ENCODE data around the gene KCNJ11. TPM values are rescaled to one million over a fixed set of nuclear protein-coding genes. Genes with fewer than 3 reads are reported as not detected.

The KCNJ11 gene
- total and polyA plus RNA-seq, 2 of the 13 experiments (the other 11 are each of a cell fraction or from before 2014, with no cell fraction given), result 0.38 to 1.6 TPM

DNA sequence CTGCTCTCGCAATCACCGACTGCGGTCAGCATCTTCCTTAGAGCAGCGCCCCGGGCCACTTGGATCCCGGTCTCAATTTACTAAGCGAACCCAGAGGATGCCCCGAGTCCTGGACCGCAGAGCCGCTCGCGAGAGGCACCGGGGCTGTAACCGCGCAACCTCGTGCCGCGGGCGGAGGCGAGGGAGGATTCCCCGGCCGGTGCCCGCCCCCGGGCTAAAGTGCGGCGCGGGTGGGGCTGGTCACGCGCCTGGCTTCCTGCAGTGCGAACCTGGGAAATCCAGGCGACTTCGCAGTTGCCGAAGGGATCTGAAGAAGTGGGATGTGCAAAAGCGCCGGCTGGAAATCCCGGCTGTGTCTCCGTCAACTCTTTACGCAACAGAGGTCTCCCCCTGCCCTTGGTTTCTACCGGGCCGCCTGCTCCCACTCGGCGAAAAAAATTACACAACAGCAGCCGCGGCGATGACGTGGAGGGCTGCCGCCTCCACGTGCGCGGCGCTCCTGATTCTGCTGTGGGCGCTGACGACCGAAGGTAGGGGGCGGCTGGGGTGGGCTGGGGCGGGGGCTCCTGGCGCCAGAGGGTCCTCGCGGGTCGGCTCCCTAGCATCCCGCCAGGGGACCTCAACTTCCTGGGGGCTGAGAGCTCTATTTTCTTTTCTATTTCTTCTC, 36.8 kb downstream of the KCNJ11 start, which contains the start of gene NCR3LG1 (continued):
- TF ChIP-seq, protein P1, sequence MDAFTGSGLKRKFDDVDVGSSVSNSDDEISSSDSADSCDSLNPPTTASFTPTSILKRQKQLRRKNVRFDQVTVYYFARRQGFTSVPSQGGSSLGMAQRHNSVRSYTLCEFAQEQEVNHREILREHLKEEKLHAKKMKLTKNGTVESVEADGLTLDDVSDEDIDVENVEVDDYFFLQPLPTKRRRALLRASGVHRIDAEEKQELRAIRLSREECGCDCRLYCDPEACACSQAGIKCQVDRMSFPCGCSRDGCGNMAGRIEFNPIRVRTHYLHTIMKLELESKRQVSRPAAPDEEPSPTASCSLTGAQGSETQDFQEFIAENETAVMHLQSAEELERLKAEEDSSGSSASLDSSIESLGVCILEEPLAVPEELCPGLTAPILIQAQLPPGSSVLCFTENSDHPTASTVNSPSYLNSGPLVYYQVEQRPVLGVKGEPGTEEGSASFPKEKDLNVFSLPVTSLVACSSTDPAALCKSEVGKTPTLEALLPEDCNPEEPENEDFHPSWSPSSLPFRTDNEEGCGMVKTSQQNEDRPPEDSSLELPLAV (CRISPR knock-in tag; conservative IDR thresholded peaks at IDR 0.05; ENCODE audit: low read depth), result no peak
- TF ChIP-seq CEBPB (IDR thresholded peaks at IDR 0.05; ENCODE audit: borderline replicate concordance, low read depth, low read length), result peak; percentile 77
- TF ChIP-seq CHD2 (IDR thresholded peaks at IDR 0.05; ENCODE audit: low read depth, low read length), result peak; percentile 93
- TF ChIP-seq, protein P2, sequence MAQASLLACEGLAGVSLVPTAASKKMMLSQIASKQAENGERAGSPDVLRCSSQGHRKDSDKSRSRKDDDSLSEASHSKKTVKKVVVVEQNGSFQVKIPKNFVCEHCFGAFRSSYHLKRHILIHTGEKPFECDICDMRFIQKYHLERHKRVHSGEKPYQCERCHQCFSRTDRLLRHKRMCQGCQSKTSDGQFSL (CRISPR knock-in tag; IDR thresholded peaks at IDR 0.05), result no peak
- TF ChIP-seq, protein P3, sequence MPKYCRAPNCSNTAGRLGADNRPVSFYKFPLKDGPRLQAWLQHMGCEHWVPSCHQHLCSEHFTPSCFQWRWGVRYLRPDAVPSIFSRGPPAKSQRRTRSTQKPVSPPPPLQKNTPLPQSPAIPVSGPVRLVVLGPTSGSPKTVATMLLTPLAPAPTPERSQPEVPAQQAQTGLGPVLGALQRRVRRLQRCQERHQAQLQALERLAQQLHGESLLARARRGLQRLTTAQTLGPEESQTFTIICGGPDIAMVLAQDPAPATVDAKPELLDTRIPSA (CRISPR knock-in tag; IDR thresholded peaks at IDR 0.05; ENCODE audit: borderline replicate concordance), result no peak
- TF ChIP-seq HNRNPL (IDR thresholded peaks at IDR 0.05; ENCODE audit: low read depth, low read length), result 0 out of 2 replicates have a peak, but pooled peaks have one; percentile 17
- TF ChIP-seq, protein P4, sequence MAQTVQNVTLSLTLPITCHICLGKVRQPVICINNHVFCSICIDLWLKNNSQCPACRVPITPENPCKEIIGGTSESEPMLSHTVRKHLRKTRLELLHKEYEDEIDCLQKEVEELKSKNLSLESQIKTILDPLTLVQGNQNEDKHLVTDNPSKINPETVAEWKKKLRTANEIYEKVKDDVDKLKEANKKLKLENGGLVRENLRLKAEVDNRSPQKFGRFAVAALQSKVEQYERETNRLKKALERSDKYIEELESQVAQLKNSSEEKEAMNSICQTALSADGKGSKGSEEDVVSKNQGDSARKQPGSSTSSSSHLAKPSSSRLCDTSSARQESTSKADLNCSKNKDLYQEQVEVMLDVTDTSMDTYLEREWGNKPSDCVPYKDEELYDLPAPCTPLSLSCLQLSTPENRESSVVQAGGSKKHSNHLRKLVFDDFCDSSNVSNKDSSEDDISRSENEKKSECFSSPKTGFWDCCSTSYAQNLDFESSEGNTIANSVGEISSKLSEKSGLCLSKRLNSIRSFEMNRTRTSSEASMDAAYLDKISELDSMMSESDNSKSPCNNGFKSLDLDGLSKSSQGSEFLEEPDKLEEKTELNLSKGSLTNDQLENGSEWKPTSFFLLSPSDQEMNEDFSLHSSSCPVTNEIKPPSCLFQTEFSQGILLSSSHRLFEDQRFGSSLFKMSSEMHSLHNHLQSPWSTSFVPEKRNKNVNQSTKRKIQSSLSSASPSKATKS (CRISPR knock-in tag; IDR thresholded peaks at IDR 0.05), result no peak
- no peak for TF ChIP-seq SIX1 (CRISPR knock-in tag; IDR thresholded peaks at IDR 0.05; ENCODE audit: borderline replicate concordance)
- TF ChIP-seq ELF3 (CRISPR knock-in tag; IDR thresholded peaks at IDR 0.05), result peak; percentile 71; the same call in 1 of the 2 replicates
- 0 out of 2 replicates have a peak, but pooled peaks have one; percentile 38 for TF ChIP-seq ZNF510 (CRISPR knock-in tag; IDR thresholded peaks at IDR 0.05; ENCODE audit: low read depth)
- TF ChIP-seq MYNN (CRISPR knock-in tag; IDR thresholded peaks at IDR 0.05; ENCODE audit: low read depth), result peak; percentile 52; the same call in 1 of the 2 replicates
- TF ChIP-seq, protein P5, sequence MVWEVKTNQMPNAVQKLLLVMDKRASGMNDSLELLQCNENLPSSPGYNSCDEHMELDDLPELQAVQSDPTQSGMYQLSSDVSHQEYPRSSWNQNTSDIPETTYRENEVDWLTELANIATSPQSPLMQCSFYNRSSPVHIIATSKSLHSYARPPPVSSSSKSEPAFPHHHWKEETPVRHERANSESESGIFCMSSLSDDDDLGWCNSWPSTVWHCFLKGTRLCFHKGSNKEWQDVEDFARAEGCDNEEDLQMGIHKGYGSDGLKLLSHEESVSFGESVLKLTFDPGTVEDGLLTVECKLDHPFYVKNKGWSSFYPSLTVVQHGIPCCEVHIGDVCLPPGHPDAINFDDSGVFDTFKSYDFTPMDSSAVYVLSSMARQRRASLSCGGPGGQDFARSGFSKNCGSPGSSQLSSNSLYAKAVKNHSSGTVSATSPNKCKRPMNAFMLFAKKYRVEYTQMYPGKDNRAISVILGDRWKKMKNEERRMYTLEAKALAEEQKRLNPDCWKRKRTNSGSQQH (CRISPR knock-in tag; IDR thresholded peaks at IDR 0.05; ENCODE audit: low read depth), result no peak
- TF ChIP-seq MTF1 (CRISPR knock-in tag; IDR thresholded peaks at IDR 0.05), result 0 out of 2 replicates have a peak, but pooled peaks have one; percentile 29
- no peak for TF ChIP-seq PCBP1 (IDR thresholded peaks at IDR 0.05; ENCODE audit: borderline replicate concordance, low read depth, low read length)
- peak; percentile 46; the same call in 1 of the 2 replicates for TF ChIP-seq MIER2 (CRISPR knock-in tag; IDR thresholded peaks at IDR 0.05)
- TF ChIP-seq ZNF607 (CRISPR knock-in tag; IDR thresholded peaks at IDR 0.05; ENCODE audit: borderline replicate concordance), result peak; percentile 70
- TF ChIP-seq, protein P6, sequence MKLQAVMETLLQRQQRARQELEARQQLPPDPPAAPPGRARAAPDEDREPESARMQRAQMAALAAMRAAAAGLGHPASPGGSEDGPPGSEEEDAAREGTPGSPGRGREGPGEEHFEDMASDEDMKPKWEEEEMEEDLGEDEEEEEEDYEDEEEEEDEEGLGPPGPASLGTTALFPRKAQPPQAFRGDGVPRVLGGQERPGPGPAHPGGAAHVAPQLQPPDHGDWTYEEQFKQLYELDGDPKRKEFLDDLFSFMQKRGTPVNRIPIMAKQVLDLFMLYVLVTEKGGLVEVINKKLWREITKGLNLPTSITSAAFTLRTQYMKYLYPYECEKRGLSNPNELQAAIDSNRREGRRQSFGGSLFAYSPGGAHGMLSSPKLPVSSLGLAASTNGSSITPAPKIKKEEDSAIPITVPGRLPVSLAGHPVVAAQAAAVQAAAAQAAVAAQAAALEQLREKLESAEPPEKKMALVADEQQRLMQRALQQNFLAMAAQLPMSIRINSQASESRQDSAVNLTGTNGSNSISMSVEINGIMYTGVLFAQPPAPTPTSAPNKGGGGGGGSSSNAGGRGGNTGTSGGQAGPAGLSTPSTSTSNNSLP (IDR thresholded peaks at IDR 0.05; ENCODE audit: low read depth, low read length), result no peak
- TF ChIP-seq ZNF713 (CRISPR knock-in tag; IDR thresholded peaks at IDR 0.05), result 0 out of 2 replicates have a peak, but pooled peaks have one; percentile 54
- TF ChIP-seq ZNF773 (CRISPR knock-in tag; IDR thresholded peaks at IDR 0.05; ENCODE audit: borderline replicate concordance), result 0 out of 2 replicates have a peak, but pooled peaks have one; percentile 9
